Measurements from ENCODE around the gene OR2Y1.
"Not testable (repeated sequence)": the region's sequence is repeated elsewhere in the genome, so short reads cannot be mapped to it uniquely, and the experiment has no call there.

Gene OR2Y1

GRCh38 chr5:180739958-180740357 lies at the start of gene OR2Y1:
Gene OR2Y1, minus strand, starts transcription at chr5:180740058. Its CDS starts 0 bp downstream, at chr5:180740058.
- DNase-seq (ENCODE audit: low read depth, low spot score), result no peak

GRCh38 chr5:180788651-180789410 lies 49.0 kb upstream of the OR2Y1 start:
- not testable (repeated sequence) for DNase-seq (ENCODE audit: low read depth, low spot score)

GRCh38 chr5:180787711-180788431 lies 48.0 kb upstream of the OR2Y1 start:
- DNase-seq (ENCODE audit: low read depth, low spot score), result no peak

GRCh38 chr5:180786531-180787398 lies 46.9 kb upstream of the OR2Y1 start:
- DNase-seq (ENCODE audit: low read depth, low spot score), result no peak

- DNase-seq (ENCODE audit: low read depth, low spot score), result no peak
These were observed 46.0 kb upstream of the OR2Y1 start for GRCh38 chr5:180785794-180786221.

- no peak for DNase-seq (ENCODE audit: low read depth, low spot score)
These were observed 45.4 kb upstream of the OR2Y1 start for GRCh38 chr5:180785121-180785781.

- DNase-seq (ENCODE audit: low read depth, low spot score), result peak; percentile 37
These were observed 44.7 kb upstream of the OR2Y1 start for GRCh38 chr5:180784497-180785097.

- DNase-seq (ENCODE audit: low read depth, low spot score), result no peak
These were observed 43.6 kb upstream of the OR2Y1 start for GRCh38 chr5:180783340-180784052.

- no peak for DNase-seq (ENCODE audit: low read depth, low spot score)
These were observed 42.9 kb upstream of the OR2Y1 start for GRCh38 chr5:180782748-180783147.

- DNase-seq (ENCODE audit: low read depth, low spot score), result not testable (repeated sequence)
These were observed 42.1 kb upstream of the OR2Y1 start for GRCh38 chr5:180781900-180782326.

GRCh38 chr5:180779985-180780610 lies 40.2 kb upstream of the OR2Y1 start:
- no peak for DNase-seq (ENCODE audit: low read depth, low spot score)

- no peak for DNase-seq (ENCODE audit: low read depth, low spot score)
These were observed 37.6 kb upstream of the OR2Y1 start for GRCh38 chr5:180777475-180777874.

GRCh38 chr5:180776376-180776775 lies 36.5 kb upstream of the OR2Y1 start:
- DNase-seq (ENCODE audit: low read depth, low spot score), result no peak

- no peak for DNase-seq (ENCODE audit: low read depth, low spot score)
These were observed 35.8 kb upstream of the OR2Y1 start for GRCh38 chr5:180775624-180776023.

GRCh38 chr5:180771839-180772238 lies 32.0 kb upstream of the OR2Y1 start:
- DNase-seq (ENCODE audit: low read depth, low spot score), result no peak

- no peak for DNase-seq (ENCODE audit: low read depth, low spot score)
These were observed 30.0 kb upstream of the OR2Y1 start for GRCh38 chr5:180769821-180770220.

GRCh38 chr5:180755601-180756000 lies 15.7 kb upstream of the OR2Y1 start:
- no peak for DNase-seq (ENCODE audit: low read depth, low spot score)

- peak; percentile 6 for DNase-seq (ENCODE audit: low read depth, low spot score)
These were observed 4.4 kb upstream of the OR2Y1 start for GRCh38 chr5:180744253-180744652.

- no peak for DNase-seq (ENCODE audit: low read depth, low spot score)
These were observed 2.9 kb upstream of the OR2Y1 start for GRCh38 chr5:180742727-180743126.

GRCh38 chr5:180740953-180741352 lies 1.1 kb upstream of the OR2Y1 start:
- DNase-seq (ENCODE audit: low read depth, low spot score), result not testable (repeated sequence)

All from brain pericyte (primary cell).